Natural killer cell (primary cell): ENCODE measurements around the gene B4GAT1. TPM values are rescaled to one million over a fixed set of nuclear protein-coding genes. Genes with fewer than 3 reads are reported as not detected.
A peak's percentile ranks its signal among the peaks of the same experiment; 100 is the strongest.

ENCODE experiments used
- ATAC-seq, 3 donors: fragments of 150-1000 bp in 2 of 3; fragments of 200-7000 bp in 1 of 3; cut with Tn5 transposase; 1 replicate in 1 of 3; 2 replicates in 2 of 3; pipeline ENCODE4 v1.10.0; 2021; ENCODE audit warnings: mild to moderate bottlenecking in 2 of 3, moderate library complexity in 2 of 3
- DNase-seq, 2 donors: peaks; one replicate each; pipeline versions ENCODE4 v3.0.0 to v3.0.0-alpha.2; 2013 to 2021; ENCODE audit warnings: mixed read lengths in 1 of 2
- H3K27ac ChIP-seq: one replicate; pipeline ENCODE4 v1.5.1; 2013; ENCODE audit warnings: mild to moderate bottlenecking, low read length
- H3K27me3 ChIP-seq: one replicate; pipeline ENCODE4 v1.6.1; 2013; ENCODE audit warnings: low read length; ENCODE audit not compliant: control insufficient read depth, insufficient read depth
- H3K36me3 ChIP-seq: one replicate; pipeline ENCODE4 v1.6.1; 2013; ENCODE audit warnings: low read length; ENCODE audit not compliant: control insufficient read depth, insufficient read depth
- H3K4me1 ChIP-seq: one replicate; pipeline ENCODE4 v1.6.1; 2013; ENCODE audit warnings: low read length; ENCODE audit not compliant: control insufficient read depth, insufficient read depth
- H3K4me3 ChIP-seq: one replicate; pipeline ENCODE4 v1.5.1; 2013; ENCODE audit warnings: low read length
- H3K9me3 ChIP-seq: one replicate; pipeline ENCODE4 v1.6.1; 2013; ENCODE audit warnings: low read length; ENCODE audit not compliant: control insufficient read depth, insufficient read depth
- H3K27ac Mint-ChIP-seq, 2 donors: one replicate each; pipeline ENCODE4 v1.8.0; 2022; ENCODE audit warnings: mild to moderate bottlenecking in 2 of 2, mixed read lengths in 2 of 2, moderate library complexity in 1 of 2
- H3K27me3 Mint-ChIP-seq, 2 donors: one replicate each; pipeline ENCODE4 v1.8.0; 2022; ENCODE audit warnings: low read depth in 2 of 2, mixed read lengths in 2 of 2
- H3K36me3 Mint-ChIP-seq: one replicate; pipeline ENCODE4 v1.8.0; 2022; ENCODE audit warnings: mixed read lengths
- H3K4me1 Mint-ChIP-seq, 2 donors: one replicate each; pipeline ENCODE4 v1.8.0; 2022; ENCODE audit warnings: mixed read lengths in 2 of 2
- H3K4me3 Mint-ChIP-seq: one replicate; pipeline ENCODE4 v1.8.0; 2022; ENCODE audit warnings: mild to moderate bottlenecking, moderate library complexity, mixed read lengths
- H3K9me3 Mint-ChIP-seq, 2 donors: one replicate each; pipeline ENCODE4 v1.8.0; 2022; ENCODE audit warnings: mixed read lengths in 2 of 2
- WGBS: methylation state at CpG from one replicate; pipeline ENCODE4 v1.1.7; 2013; ENCODE audit warnings: missing lambda C conversion rate; ENCODE audit not compliant: insufficient coverage; 5-methylcytosine and 5-hydroxymethylcytosine counted together
- intact Hi-C: fragments of 100-400 bp; cut with micrococcal nuclease; formaldehyde crosslinking; loops from one replicate; pipeline ENCODE4 v1.14.2; 2022
- total RNA-seq, 4 donors: library from RNA; stranded (reverse); fragments of 120-200 nt in 1 of 4; gene quantifications; one replicate each; pipeline versions ENCODE4 v1.2.3 to v1.2.4, GENCODE V29; 2013 to 2022
- TF ChIP-seq, protein P1 (sequence below): fragments of 200-600 bp; IDR thresholded peaks from one replicate; pipeline ENCODE4 v1.8.0; 2022; ENCODE audit warnings: antibody characterized with exemption

B4GAT1 gene
- total RNA-seq, 3 donors from 2014 or later (not counting 1 experiment from before 2014, with no cell fraction given) = 2.0 to 4.2 (median 2.5) TPM

DNA sequence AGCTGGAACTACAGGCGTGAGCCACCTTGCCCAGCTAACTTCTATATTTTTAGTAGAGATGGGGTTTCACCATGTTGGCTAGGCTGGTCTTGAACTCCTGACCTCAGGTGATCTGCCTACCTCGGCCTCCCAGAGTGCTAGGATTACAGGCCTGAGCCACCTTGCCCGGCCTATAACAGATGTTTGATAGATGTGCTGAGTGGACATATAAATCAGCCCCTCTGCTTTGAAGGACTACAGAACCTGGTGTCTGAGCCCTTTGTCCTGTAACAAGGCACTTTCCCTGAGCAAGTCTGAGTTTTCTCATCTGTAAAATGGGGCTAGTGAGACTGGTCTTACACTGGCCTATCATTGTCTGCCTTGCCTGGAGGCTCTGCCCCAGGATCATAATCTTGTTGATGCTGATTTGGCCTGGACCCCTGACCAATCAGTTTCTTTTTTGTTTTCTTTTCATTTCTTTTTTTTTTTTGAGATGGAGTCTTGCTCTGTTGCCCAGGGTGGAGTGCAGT is 18.2 kb downstream of the B4GAT1 start:
- Histone ChIP-seq H3K4me1 (peaks cover 40% of the 10 kb centered on the region), H3K4me3 (no peak overlapping the region), H3K36me3 (no peaks in the 10 kb centered on the region), H3K27me3 (peaks cover 3% of the 10 kb centered on the region), H3K9me3 (no peaks in the 10 kb centered on the region), H3K27ac (no peak overlapping the region)
- DNase-seq = no peak
- H3K4me3 Mint-ChIP-seq = no peak overlapping the region
- WGBS = 83% methylated on average over 3 of the region's 3 CpGs
- no peak overlapping the region for H3K27ac Mint-ChIP-seq
- H3K9me3 Mint-ChIP-seq = no peaks in the 10 kb centered on the region
- intact Hi-C loops = no loop called here
- H3K27me3 Mint-ChIP-seq = peaks cover 8 to 10% of the 10 kb centered on the region in 2 donors
- TF ChIP-seq, protein P1, sequence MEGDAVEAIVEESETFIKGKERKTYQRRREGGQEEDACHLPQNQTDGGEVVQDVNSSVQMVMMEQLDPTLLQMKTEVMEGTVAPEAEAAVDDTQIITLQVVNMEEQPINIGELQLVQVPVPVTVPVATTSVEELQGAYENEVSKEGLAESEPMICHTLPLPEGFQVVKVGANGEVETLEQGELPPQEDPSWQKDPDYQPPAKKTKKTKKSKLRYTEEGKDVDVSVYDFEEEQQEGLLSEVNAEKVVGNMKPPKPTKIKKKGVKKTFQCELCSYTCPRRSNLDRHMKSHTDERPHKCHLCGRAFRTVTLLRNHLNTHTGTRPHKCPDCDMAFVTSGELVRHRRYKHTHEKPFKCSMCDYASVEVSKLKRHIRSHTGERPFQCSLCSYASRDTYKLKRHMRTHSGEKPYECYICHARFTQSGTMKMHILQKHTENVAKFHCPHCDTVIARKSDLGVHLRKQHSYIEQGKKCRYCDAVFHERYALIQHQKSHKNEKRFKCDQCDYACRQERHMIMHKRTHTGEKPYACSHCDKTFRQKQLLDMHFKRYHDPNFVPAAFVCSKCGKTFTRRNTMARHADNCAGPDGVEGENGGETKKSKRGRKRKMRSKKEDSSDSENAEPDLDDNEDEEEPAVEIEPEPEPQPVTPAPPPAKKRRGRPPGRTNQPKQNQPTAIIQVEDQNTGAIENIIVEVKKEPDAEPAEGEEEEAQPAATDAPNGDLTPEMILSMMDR = no peak
- no peaks in the 10 kb centered on the region for H3K36me3 Mint-ChIP-seq
- H3K4me1 Mint-ChIP-seq = peaks cover 19 to 32% of the 10 kb centered on the region in 2 donors
- ATAC-seq = no peak

DNA sequence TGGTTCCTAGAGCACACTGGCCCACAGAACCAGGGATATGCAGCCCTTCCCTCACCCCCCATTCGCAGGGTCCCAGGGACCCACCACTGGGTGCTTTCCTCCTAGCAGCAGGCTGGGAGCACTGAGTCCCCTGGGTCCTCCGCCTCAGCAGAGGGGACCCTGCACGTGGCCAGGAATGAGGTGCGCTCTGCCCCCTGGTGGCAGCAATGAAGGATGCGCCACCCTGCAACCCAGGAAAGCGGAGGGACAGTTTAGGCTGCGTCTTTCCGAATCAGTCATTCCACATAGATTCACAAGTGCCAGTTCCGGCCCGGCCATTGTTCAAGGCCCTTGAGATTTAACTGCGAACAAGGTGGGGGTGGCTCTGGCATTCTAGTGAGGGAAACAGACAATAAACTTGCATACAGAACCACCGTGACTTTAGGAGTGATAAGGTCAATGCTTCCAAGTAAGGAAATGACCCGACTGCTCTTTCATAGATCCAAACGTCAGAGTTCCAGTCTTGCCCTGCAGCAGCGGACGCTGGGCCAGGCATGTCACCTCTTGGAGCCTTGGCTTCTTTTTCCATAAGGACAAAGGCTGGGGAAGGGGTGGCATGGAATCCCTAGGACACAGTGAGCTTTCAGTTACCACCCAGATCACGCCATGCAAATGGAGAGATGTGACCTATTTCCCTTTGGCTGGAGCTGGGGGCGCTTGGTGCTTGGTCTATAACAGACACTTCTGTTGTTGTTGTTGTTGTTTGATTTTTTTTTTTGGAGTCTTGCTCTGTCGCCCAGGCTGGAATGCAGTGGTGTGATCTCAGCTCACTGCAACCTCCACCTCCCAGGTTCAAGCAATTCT is 18.9 kb downstream of the B4GAT1 start:
- Histone ChIP-seq H3K36me3 (no peaks in the 10 kb centered on the region), H3K9me3 (no peaks in the 10 kb centered on the region), H3K27ac (peak overlapping the region; percentile 14), H3K27me3 (peaks cover 3% of the 10 kb centered on the region), H3K4me1 (peaks cover 40% of the 10 kb centered on the region), H3K4me3 (no peak overlapping the region)
- peaks cover 19 to 36% of the 10 kb centered on the region in 2 donors for H3K4me1 Mint-ChIP-seq
- peak overlapping the region; percentile 74 for H3K4me3 Mint-ChIP-seq
- H3K9me3 Mint-ChIP-seq = no peaks in the 10 kb centered on the region
- H3K36me3 Mint-ChIP-seq = no peaks in the 10 kb centered on the region
- ATAC-seq (peak; percentile 69 to 82 (median 75)), DNase-seq (peak; percentile 79 to 93)
- TF ChIP-seq, protein P1 = peak; percentile 96
- peak overlapping the region; percentile 19 to 74 for H3K27ac Mint-ChIP-seq
- 10% methylated on average over 18 of the region's 19 CpGs for WGBS
- peaks cover 8 to 9% of the 10 kb centered on the region in 2 donors for H3K27me3 Mint-ChIP-seq
- intact Hi-C loops = loop anchor here (1.0 kb wide), 3 partner anchors 8 to 106 kb away; partner anchors contain the start of gene RIN1

DNA sequence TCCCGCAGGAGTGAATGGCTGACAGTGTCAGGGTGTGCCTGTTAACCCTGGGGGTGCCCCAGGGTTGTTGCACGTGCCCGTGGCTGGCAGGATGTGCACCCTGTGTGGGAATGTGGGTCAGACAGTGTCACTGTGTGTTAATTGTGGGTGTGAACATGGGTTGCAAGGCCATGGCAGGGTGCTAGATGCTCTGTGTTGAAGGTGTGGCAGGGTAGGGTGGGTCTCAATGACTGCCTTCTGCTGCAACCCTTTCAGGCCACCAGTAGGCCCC is 19.5 kb downstream of the B4GAT1 start:
- TF ChIP-seq, protein P1 = no peak
- Mint-ChIP-seq H3K27me3 (peaks cover 7 to 8% of the 10 kb centered on the region in 2 donors), H3K36me3 (no peaks in the 10 kb centered on the region), H3K9me3 (no peaks in the 10 kb centered on the region), H3K4me1 (peaks cover 19 to 40% of the 10 kb centered on the region in 2 donors), H3K27ac (peak overlapping the region; percentile 19 to 74), H3K4me3 (peak overlapping the region; percentile 1)
- WGBS = 28% methylated on average over 3 of the region's 3 CpGs
- no peak overlapping the region for H3K27ac ChIP-seq
- peak; percentile 85 to 93 (median 91) for ATAC-seq
- no peaks in the 10 kb centered on the region for H3K36me3 ChIP-seq
- H3K4me3 ChIP-seq = no peak overlapping the region
- peaks cover 3% of the 10 kb centered on the region for H3K27me3 ChIP-seq
- H3K9me3 ChIP-seq = no peaks in the 10 kb centered on the region
- intact Hi-C loops = loop anchor here (1.0 kb wide), 3 partner anchors 8 to 106 kb away; partner anchors contain the start of gene RIN1
- peaks cover 40% of the 10 kb centered on the region for H3K4me1 ChIP-seq
- peak; percentile 71 to 81 for DNase-seq
